HG02938 (cell line): ENCODE results near the gene SLC39A5.
A peak's percentile ranks its signal among the peaks of the same experiment; 100 is the strongest.
"Not testable (repeated sequence)": the region's sequence is repeated elsewhere in the genome, so short reads cannot be mapped to it uniquely, and the experiment has no call there.

Experiments used
- ATAC-seq: cut with Tn5 transposase; IDR thresholded peaks from one replicate; pipeline ENCODE4 v1.9.1; 2021; ENCODE audit warnings: mild to moderate bottlenecking, moderate library complexity; ENCODE audit not compliant: unreplicated experiment

SLC39A5 gene

GRCh38 chr12:56243731-56244181 lies 13.9 kb downstream of the SLC39A5 start:
- no peak for ATAC-seq

GRCh38 chr12:56244494-56244893 lies 14.6 kb downstream of the SLC39A5 start:
- no peak for ATAC-seq

- ATAC-seq, result no peak
Observed at GRCh38 chr12:56247923-56248322, 18.1 kb downstream of the SLC39A5 start.

GRCh38 chr12:56248711-56249110 lies 18.9 kb downstream of the SLC39A5 start:
- ATAC-seq, result no peak

- no peak for ATAC-seq
Observed at GRCh38 chr12:56252649-56253048, 22.8 kb downstream of the SLC39A5 start.

- no peak for ATAC-seq
Observed at GRCh38 chr12:56253091-56253490, 23.2 kb downstream of the SLC39A5 start.

- no peak for ATAC-seq
Observed at GRCh38 chr12:56255671-56256070, 25.8 kb downstream of the SLC39A5 start.

GRCh38 chr12:56256326-56256960 lies 26.6 kb downstream of the SLC39A5 start:
- no peak for ATAC-seq

- ATAC-seq, result no peak
Observed at GRCh38 chr12:56257071-56257470, 27.2 kb downstream of the SLC39A5 start.

GRCh38 chr12:56257491-56258067 lies 27.7 kb downstream of the SLC39A5 start:
- peak; percentile 9 for ATAC-seq

- ATAC-seq, result peak; percentile 70
Observed at GRCh38 chr12:56258068-56258819, 28.4 kb downstream of the SLC39A5 start, which contains the start of gene ANKRD52. TSS of gene ANKRD52 (minus strand) at chr12:56258384. CDS start at chr12:56258269, 115 bp downstream.

GRCh38 chr12:56258820-56259183 lies 29.0 kb downstream of the SLC39A5 start:
- no peak for ATAC-seq

GRCh38 chr12:56260380-56260779 lies 30.5 kb downstream of the SLC39A5 start:
- no peak for ATAC-seq

- ATAC-seq, result no peak
Observed at GRCh38 chr12:56260921-56261320, 31.1 kb downstream of the SLC39A5 start.

GRCh38 chr12:56261503-56262232 lies 31.8 kb downstream of the SLC39A5 start:
- ATAC-seq, result no peak

- not testable (repeated sequence) for ATAC-seq
Observed at GRCh38 chr12:56262955-56263354, 33.1 kb downstream of the SLC39A5 start.

- ATAC-seq, result not testable (repeated sequence)
Observed at GRCh38 chr12:56266068-56266692, 36.3 kb downstream of the SLC39A5 start.

- ATAC-seq, result peak; percentile 61
Observed at GRCh38 chr12:56266693-56267442, 37.0 kb downstream of the SLC39A5 start, which contains the start of gene COQ10A. TSS of gene COQ10A (plus strand) at chr12:56266942. CDS start at chr12:56267119, 177 bp downstream.

- ATAC-seq, result peak; percentile 15
Observed at GRCh38 chr12:56267443-56268071, 37.7 kb downstream of the SLC39A5 start.
